SU-DHL-6 (cell line): ENCODE results near the gene TMEM203.

Experiments used
- H2AFZ ChIP-seq: fragments of 200-600 bp; sonication (generic); 2 replicates; pipeline ENCODE4 v1.6.1; 2014; ENCODE audit warnings: low read depth, mild to moderate bottlenecking, moderate library complexity, mixed read lengths, antibody characterized with exemption, low read length; ENCODE audit not compliant: severe bottlenecking
- H3F3A ChIP-seq: fragments of 200-600 bp; shearing (Covaris generic); 2 replicates; pipeline ENCODE4 v1.6.0; 2016; ENCODE audit warnings: antibody characterized with exemption, mild to moderate bottlenecking; ENCODE audit not compliant: insufficient read depth
- H3K27ac ChIP-seq: fragments of 200-600 bp; sonication (generic); 2 replicates; pipeline ENCODE4 v1.5.1; 2016; ENCODE audit warnings: low read depth, mild to moderate bottlenecking, low read length, moderate library complexity, mixed read lengths
- H3K27me3 ChIP-seq: fragments of 200-600 bp; sonication (generic), shearing (Covaris generic); 2 replicates; pipeline ENCODE4 v1.6.0; 2014; ENCODE audit warnings: mild to moderate bottlenecking, low read length
- H3K36me3 ChIP-seq: fragments of 200-600 bp; sonication (generic); 2 replicates; pipeline ENCODE4 v1.6.1; 2014; ENCODE audit warnings: mild to moderate bottlenecking, low read length, mixed read lengths
- H3K4me2 ChIP-seq: fragments of 300-600, 200-600 bp; shearing (Covaris generic), sonication (generic); 2 replicates; pipeline ENCODE4 v1.6.0; 2014; ENCODE audit warnings: low read length, low read depth, mild to moderate bottlenecking; ENCODE audit not compliant: poor library complexity, severe bottlenecking
- H3K4me3 ChIP-seq: fragments of 200-600 bp; sonication (generic); 2 replicates; pipeline ENCODE4 v1.5.1; 2014; ENCODE audit warnings: antibody characterized with exemption, low read length, mild to moderate bottlenecking, mixed read lengths; ENCODE audit not compliant: insufficient read depth, poor library complexity, severe bottlenecking
- H3K79me2 ChIP-seq: fragments of 200-600 bp; sonication (generic); 2 replicates; pipeline ENCODE4 v1.6.1; 2014; ENCODE audit warnings: mild to moderate bottlenecking, low read length, moderate library complexity; ENCODE audit not compliant: insufficient read depth
- H3K9ac ChIP-seq: fragments of 200-600 bp; sonication (generic); 2 replicates; pipeline ENCODE4 v1.7.0; 2014; ENCODE audit warnings: mild to moderate bottlenecking, low read length
- H3K9me2 ChIP-seq: fragments of 200-600 bp; sonication (generic); replicated peaks from 2 replicates; pipeline ENCODE4 v1.6.1; 2014; ENCODE audit warnings: low read length; ENCODE audit not compliant: insufficient read depth
- H3K9me3 ChIP-seq: fragments of 200-600 bp; sonication (generic); 2 replicates; pipeline ENCODE4 v1.6.1; 2014; ENCODE audit warnings: low read length, mixed read lengths; ENCODE audit not compliant: insufficient read depth
- H4K20me1 ChIP-seq: fragments of 200-600 bp; sonication (generic); 2 replicates; pipeline ENCODE4 v1.6.1; 2014; ENCODE audit warnings: low read depth, mild to moderate bottlenecking, antibody characterized with exemption, low read length, moderate library complexity, mixed read lengths
- CTCF ChIP-seq: fragments of 200-600 bp; sonication (generic); IDR thresholded peaks from one replicate; pipeline ENCODE4 v1.5.1; 2017; ENCODE audit warnings: antibody characterized with exemption, mild to moderate bottlenecking, low read length, moderate library complexity; ENCODE audit not compliant: insufficient read depth, poor library complexity, severe bottlenecking
- EZH2phosphoT487 ChIP-seq: fragments of 200-600 bp; sonication (generic), shearing (Covaris generic); conservative IDR thresholded peaks from 2 replicates; pipeline ENCODE4 v1.6.1; 2018; ENCODE audit warnings: mild to moderate bottlenecking, antibody characterized with exemption, low read length, moderate library complexity, mixed read lengths

Gene TMEM203

GRCh38 chr9:137205126-137206069 is at the start of gene TMEM203, which contains the start of gene NDOR1:
TSS of gene TMEM203 (minus strand) at chr9:137205648. CDS start at chr9:137205414, 234 bp downstream.
TSS of gene NDOR1 (plus strand) at chr9:137205700. CDS start at chr9:137205778, 78 bp downstream.
- peaks cover 12% of the 10 kb centered on the region for H3F3A ChIP-seq
- no peak for TF ChIP-seq CTCF
- H3K79me2 ChIP-seq, result peaks cover 31% of the 10 kb centered on the region
- H3K36me3 ChIP-seq, result no peaks in the 10 kb centered on the region
- H3K9me3 ChIP-seq, result no peaks in the 10 kb centered on the region
- H3K9ac ChIP-seq, result peak within 1 kb of the TSS; percentile 99
- peak within 1 kb of the TSS; percentile 48; the same call in 1 of the 2 replicates for H3K27ac ChIP-seq
- H3K4me2 ChIP-seq, result peak within 1 kb of the TSS; percentile 78
- H2AFZ ChIP-seq, result peak within 1 kb of the TSS; percentile 24
- H3K27me3 ChIP-seq, result no peaks in the 10 kb centered on the region
- no peaks in the 10 kb centered on the region for H3K9me2 ChIP-seq
- no peaks in the 10 kb centered on the region for H4K20me1 ChIP-seq
- H3K4me3 ChIP-seq, result peak within 1 kb of the TSS; percentile 69

- peak within 1 kb of the TSS; percentile 98 for H2AFZ ChIP-seq
- peak within 1 kb of the TSS; percentile 100 for H3K9ac ChIP-seq
- H3K79me2 ChIP-seq, result peaks cover 15% of the 10 kb centered on the region
- H3K4me3 ChIP-seq, result peak within 1 kb of the TSS; percentile 99
- no peaks in the 10 kb centered on the region for H3F3A ChIP-seq
- no peak for TF ChIP-seq CTCF
- TF ChIP-seq EZH2phosphoT487, result no peak
- peak within 1 kb of the TSS; percentile 69 for H3K27ac ChIP-seq
- H3K9me3 ChIP-seq, result no peaks in the 10 kb centered on the region
- H3K9me2 ChIP-seq, result no peaks in the 10 kb centered on the region
- no peaks in the 10 kb centered on the region for H4K20me1 ChIP-seq
- no peaks in the 10 kb centered on the region for H3K36me3 ChIP-seq
- peak within 1 kb of the TSS; percentile 96 for H3K4me2 ChIP-seq
- no peaks in the 10 kb centered on the region for H3K27me3 ChIP-seq
Measured at GRCh38 chr9:137254624-137255447, 49.4 kb upstream of the TMEM203 start, which contains the start of gene NELFB. TSS of gene NELFB (plus strand) at chr9:137255327.

- no peak for TF ChIP-seq CTCF
- TF ChIP-seq EZH2phosphoT487, result no peak
- Histone ChIP-seq H3K9me2 (no peaks in the 10 kb centered on the region), H2AFZ (no peak overlapping the region), H3K4me3 (peak overlapping the region; percentile 78), H3K27me3 (no peaks in the 10 kb centered on the region), H3K9ac (peak overlapping the region; percentile 100), H3K36me3 (no peaks in the 10 kb centered on the region), H3K9me3 (no peaks in the 10 kb centered on the region), H3F3A (no peaks in the 10 kb centered on the region), H3K4me2 (peak overlapping the region; percentile 93), H4K20me1 (no peaks in the 10 kb centered on the region), H3K27ac (no peak overlapping the region), H3K79me2 (peaks cover 15% of the 10 kb centered on the region)
Measured at GRCh38 chr9:137253717-137254623, 48.5 kb upstream of the TMEM203 start.
